AG10803 (cell line): ENCODE measurements around the gene FRAT2.
A peak's percentile ranks its signal among the peaks of the same experiment; 100 is the strongest.

Experiments used
- DNase-seq: peaks from one replicate; pipeline ENCODE4 v3.0.0; 2010; ENCODE audit warnings: low read depth
- H3K4me3 ChIP-seq: 2 replicates; pipeline ENCODE4 v1.5.1; 2011; ENCODE audit warnings: mild to moderate bottlenecking, low read length, control low read depth
- TF ChIP-seq, protein P1 (sequence below): conservative IDR thresholded peaks from 2 replicates; pipeline ENCODE4 v1.5.1; 2011; ENCODE audit warnings: mild to moderate bottlenecking, low read length, control low read depth, inconsistent platforms

FRAT2 gene

DNA sequence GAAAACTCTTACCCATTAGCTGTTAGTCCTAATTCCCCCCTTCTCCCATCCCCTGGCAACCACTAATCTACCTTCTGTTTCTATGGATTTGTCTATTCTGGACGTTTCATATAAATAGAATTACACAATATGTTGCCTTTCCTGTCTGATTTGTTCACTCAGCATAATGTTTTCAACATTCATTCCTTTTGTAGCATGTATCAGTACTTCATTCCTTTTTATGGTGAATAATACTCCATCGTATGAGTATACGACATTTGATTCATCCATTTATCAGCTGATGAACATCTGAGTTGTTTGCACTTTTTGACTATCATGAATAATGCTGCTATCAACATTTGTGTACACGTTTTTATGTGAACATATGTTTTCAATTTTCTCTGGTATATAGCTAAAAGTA is 19.9 kb downstream of the FRAT2 start:
- TF ChIP-seq, protein P1, sequence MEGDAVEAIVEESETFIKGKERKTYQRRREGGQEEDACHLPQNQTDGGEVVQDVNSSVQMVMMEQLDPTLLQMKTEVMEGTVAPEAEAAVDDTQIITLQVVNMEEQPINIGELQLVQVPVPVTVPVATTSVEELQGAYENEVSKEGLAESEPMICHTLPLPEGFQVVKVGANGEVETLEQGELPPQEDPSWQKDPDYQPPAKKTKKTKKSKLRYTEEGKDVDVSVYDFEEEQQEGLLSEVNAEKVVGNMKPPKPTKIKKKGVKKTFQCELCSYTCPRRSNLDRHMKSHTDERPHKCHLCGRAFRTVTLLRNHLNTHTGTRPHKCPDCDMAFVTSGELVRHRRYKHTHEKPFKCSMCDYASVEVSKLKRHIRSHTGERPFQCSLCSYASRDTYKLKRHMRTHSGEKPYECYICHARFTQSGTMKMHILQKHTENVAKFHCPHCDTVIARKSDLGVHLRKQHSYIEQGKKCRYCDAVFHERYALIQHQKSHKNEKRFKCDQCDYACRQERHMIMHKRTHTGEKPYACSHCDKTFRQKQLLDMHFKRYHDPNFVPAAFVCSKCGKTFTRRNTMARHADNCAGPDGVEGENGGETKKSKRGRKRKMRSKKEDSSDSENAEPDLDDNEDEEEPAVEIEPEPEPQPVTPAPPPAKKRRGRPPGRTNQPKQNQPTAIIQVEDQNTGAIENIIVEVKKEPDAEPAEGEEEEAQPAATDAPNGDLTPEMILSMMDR: no peak
- no peak for DNase-seq
- no peak overlapping the region for H3K4me3 ChIP-seq

DNA sequence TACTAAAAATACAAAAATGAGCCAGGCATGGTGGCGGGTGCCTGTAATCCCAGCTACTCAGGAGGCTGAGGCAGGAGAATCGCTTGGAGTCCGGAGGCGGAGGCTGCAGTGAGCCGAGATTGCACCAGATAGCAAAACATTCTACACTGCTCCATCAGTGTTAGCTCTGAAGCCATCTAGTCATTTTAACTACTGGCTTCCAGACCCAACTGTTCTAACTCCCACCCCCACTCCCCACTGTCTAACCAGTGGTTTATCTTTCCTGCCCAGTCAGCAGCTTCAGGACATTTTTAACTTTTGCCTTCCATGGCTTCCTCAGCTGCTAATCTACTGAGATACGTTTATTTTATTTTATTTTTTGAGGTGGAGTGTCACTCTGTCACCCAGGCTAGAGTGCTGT is 21.6 kb downstream of the FRAT2 start:
- TF ChIP-seq, protein P1: no peak
- H3K4me3 ChIP-seq: no peak overlapping the region
- no peak for DNase-seq

DNA sequence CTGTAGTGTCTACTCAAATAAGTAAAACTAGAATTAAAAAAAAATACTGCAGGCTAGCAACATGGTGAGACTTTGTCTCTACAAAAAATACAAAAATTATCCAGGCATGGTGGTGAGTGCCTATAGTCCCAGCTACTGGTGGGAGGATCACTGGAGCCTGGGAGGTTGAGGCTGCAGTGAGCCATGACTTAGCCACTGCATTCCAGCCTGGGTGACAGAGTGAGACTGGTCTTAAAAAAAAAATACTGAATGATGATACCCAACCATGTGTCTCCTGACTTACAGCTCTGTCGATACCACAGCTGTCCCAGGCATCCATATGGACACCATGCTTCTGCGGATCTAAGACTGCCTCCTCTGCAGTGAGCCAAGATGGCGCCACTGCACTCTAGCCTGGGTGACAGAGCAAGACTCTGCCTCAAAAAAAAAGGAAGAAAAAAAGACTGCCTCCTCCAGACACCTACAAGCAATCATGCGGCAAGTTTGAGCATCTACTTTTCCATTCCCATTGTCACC is 23.4 kb downstream of the FRAT2 start:
- H3K4me3 ChIP-seq: no peak overlapping the region
- TF ChIP-seq, protein P1: no peak
- peak; percentile 80 for DNase-seq

DNA sequence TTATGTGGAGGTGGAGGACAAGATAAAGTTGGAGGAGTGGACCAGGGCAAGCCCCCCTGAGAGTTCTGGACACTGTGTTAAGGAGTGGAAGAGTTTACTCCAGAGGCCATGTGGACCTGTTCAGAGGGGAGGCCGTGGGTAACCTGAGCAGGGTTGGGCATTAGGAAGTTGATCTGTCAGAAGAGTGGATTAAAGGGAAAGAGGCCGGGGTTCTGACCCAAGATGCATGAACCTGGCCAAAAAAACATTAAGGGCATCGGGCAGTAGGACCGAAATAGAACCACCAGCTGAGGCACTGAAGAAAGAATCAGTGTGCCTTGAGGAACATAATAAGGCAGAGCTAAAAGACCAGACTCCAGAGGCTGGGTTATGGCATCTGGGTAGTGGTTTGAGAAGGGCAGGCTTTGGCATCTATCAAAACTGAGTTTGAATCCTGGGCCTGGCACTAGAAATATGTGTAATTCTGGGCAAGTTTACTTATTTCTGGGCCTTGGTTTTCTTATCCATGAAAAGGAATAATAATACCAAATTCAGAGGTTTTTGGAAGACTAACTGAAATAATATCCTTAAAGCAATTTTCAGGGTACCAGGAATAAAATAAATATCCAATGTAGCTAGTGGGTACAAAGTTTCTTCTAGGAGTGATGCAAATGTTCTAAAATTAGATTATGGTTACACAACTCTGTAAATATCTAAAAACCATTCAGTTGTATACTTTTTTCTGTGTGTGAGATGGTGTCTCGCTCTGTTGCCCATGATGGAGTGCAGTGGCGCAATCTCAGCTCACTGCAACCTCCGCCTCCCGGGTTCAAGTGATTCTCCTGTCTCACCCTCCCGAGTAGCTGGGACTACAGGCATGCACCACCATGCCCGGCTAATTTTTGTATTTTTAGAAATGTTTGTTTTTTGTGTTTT is 26.4 kb downstream of the FRAT2 start:
- no peak for DNase-seq
- TF ChIP-seq, protein P1: no peak
- H3K4me3 ChIP-seq: no peak overlapping the region

DNA sequence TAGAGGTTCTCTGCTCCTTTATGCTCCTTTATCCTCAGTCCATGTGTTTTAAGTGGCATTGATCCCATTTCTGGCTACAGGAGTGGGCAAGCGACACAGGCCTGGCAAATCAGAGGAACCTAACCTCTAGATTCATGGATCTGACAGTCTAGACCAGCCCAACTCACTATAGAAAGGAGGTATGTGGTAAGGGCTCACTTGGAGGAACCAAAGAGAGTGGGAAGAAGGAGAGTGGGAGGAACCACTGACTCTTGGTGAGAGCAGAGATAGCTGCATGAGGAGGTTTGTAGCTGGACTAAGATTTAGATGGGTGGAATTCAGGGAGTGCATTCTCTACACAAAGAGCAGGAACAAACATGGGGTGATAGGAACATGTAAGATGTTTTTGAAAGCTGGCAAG is 27.1 kb downstream of the FRAT2 start:
- H3K4me3 ChIP-seq: no peak overlapping the region
- no peak for DNase-seq
- TF ChIP-seq, protein P1: no peak

DNA sequence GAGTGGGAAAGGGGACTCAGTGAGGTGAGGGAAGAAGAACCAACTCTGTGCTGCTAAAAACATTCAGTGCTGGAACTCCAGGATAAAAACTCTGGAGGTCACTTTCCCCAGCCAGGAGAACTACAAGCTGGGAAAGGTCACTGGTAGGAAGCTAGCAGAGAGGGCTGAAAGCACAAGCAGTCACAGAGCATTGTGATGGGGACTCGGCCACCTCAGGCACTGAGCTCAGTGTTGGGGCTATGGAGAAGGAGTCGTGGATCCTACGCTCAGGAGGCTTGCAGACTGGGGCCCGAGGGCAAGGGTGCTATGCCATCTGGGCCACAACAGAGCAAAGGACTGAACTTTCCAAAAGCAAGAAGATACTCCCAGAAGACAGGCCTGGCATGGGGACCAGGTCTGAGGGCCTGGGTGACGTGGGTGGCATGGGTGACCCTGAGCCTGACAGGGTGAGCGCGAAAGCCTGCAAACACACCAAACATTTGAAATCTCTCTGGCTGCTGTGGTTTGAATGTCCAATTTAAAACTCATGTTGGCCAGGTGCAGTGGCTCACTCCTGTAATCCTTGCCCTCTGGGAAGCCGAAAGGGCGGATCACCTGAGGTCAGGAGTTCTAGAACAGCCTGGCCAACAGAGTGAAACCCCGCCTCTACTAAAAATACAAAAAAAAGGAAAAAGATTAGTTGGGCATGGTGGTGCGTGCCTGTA is 32.3 kb downstream of the FRAT2 start:
- TF ChIP-seq, protein P1: no peak
- DNase-seq: no peak
- no peak overlapping the region for H3K4me3 ChIP-seq
